Measurements from ENCODE around the gene ZFC3H1. TPM values are rescaled to one million over a fixed set of nuclear protein-coding genes. Genes with fewer than 3 reads are reported as not detected.

ZFC3H1 gene
- total and polyA plus RNA-seq, 2 donors from 2014 or later = 11.2 to 42.4 TPM

DNA sequence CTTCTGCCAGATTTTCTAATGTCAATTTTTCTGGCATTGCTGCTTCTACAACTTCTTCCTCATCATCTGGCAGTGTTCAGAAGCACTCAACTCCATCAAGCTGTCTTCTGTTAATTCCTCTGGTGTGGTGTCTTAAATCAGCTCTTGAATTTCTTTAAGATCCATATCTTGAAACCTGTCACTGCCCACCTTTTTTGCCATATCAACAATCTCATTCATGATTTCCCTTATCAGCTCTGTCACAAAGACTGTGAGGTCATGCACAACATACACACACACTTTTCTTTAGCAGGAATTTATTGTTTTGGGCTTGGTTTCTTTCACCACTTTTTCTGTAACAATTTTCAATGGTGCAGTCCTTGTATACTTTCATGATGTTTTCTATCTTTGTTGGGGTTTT is 7.7 kb upstream of the ZFC3H1 start:
- TF ChIP-seq, protein P1, sequence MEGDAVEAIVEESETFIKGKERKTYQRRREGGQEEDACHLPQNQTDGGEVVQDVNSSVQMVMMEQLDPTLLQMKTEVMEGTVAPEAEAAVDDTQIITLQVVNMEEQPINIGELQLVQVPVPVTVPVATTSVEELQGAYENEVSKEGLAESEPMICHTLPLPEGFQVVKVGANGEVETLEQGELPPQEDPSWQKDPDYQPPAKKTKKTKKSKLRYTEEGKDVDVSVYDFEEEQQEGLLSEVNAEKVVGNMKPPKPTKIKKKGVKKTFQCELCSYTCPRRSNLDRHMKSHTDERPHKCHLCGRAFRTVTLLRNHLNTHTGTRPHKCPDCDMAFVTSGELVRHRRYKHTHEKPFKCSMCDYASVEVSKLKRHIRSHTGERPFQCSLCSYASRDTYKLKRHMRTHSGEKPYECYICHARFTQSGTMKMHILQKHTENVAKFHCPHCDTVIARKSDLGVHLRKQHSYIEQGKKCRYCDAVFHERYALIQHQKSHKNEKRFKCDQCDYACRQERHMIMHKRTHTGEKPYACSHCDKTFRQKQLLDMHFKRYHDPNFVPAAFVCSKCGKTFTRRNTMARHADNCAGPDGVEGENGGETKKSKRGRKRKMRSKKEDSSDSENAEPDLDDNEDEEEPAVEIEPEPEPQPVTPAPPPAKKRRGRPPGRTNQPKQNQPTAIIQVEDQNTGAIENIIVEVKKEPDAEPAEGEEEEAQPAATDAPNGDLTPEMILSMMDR (IDR thresholded peaks at IDR 0.05; ENCODE audit: borderline replicate concordance, extremely low read depth, insufficient read depth) = no peak
- peaks cover 0 to 2% (median 0%) of the 10 kb centered on the region in 3 donors for H3K36me3 ChIP-seq (ENCODE audit: control insufficient read depth in 2 of 3, insufficient read depth in 3 of 3, low read length in 3 of 3)
- intact Hi-C loops (cut with DNase I) = no loop called here
- FAIRE-seq (no peak), DNase-seq (no peak)
- H3K9me3 ChIP-seq (ENCODE audit: control insufficient read depth in 2 of 3, insufficient read depth in 1 of 3, low read length in 3 of 3) = no peaks in the 10 kb centered on the region
- H3K4me1 ChIP-seq (ENCODE audit: control insufficient read depth in 2 of 3, insufficient read depth in 2 of 3, low read depth in 1 of 3, low read length in 3 of 3) = no peaks in the 10 kb centered on the region
- H3K9ac ChIP-seq (ENCODE audit: low read length in 3 of 3) = no peak overlapping the region
- no peaks in the 10 kb centered on the region for H3K27me3 ChIP-seq (ENCODE audit: control insufficient read depth, insufficient read depth, low read length)
- no peak overlapping the region for H3K4me3 ChIP-seq (ENCODE audit: low read length in 3 of 3)
- no peak overlapping the region for H3K27ac ChIP-seq (ENCODE audit: low read depth in 2 of 2, low read length in 2 of 2)

DNA sequence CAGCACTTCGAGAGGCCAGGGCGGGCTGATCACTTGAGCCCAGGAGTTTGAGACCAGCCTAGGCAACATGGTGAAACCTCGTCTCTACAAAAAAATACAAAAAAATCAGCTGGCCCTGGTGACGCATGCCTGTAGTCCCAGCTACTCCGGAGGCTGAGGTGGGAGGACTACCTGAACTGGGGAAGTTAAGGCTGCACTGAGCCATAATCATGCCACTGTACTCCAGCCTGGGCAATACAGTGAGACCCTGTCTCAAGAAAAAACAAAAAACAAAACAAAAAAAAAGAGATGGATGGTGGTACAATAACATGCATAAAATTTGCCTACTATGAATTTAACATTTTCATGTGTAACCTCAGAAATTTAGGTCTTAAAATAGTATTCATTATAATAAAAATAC is 2.6 kb upstream of the ZFC3H1 start:
- Histone ChIP-seq H3K9ac (ENCODE audit: low read length in 3 of 3) (no peak overlapping the region), H3K36me3 (ENCODE audit: control insufficient read depth in 2 of 3, insufficient read depth in 3 of 3, low read length in 3 of 3) (peaks cover 0 to 2% (median 0%) of the 10 kb centered on the region in 3 donors), H3K27me3 (ENCODE audit: control insufficient read depth, insufficient read depth, low read length) (no peaks in the 10 kb centered on the region), H3K4me1 (ENCODE audit: control insufficient read depth in 2 of 3, insufficient read depth in 2 of 3, low read depth in 1 of 3, low read length in 3 of 3) (peaks cover 0 to 6% (median 2%) of the 10 kb centered on the region in 3 donors), H3K27ac (ENCODE audit: low read depth in 2 of 2, low read length in 2 of 2) (no peak overlapping the region), H3K4me3 (ENCODE audit: low read length in 3 of 3) (no peak overlapping the region), H3K9me3 (ENCODE audit: control insufficient read depth in 2 of 3, insufficient read depth in 1 of 3, low read length in 3 of 3) (no peaks in the 10 kb centered on the region)
- intact Hi-C loops (cut with DNase I) = no loop called here
- TF ChIP-seq, protein P1 (IDR thresholded peaks at IDR 0.05; ENCODE audit: borderline replicate concordance, extremely low read depth, insufficient read depth) = no peak
- DNase-seq (peak in 1 of 5 donors; percentile 34), FAIRE-seq (no peak)

DNA sequence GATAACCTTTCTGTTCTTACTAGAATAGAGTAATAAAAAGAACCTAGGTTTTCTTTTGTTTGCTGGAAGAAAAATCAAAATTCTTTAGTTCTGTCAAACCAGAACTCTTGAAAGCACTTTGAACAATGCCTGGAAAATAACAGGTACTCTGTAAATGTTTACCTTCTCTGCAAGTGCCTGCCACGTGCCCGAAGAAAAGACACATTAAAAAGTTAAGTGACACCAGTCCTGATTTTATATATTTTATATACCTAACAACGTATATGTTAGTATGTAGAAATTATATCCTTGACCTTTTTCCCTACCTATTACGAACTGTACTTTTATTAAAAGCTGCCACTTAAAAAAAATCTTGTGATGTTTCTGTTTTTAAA is 1.4 kb upstream of the ZFC3H1 start:
- H3K27me3 ChIP-seq (ENCODE audit: control insufficient read depth, insufficient read depth, low read length) = no peaks in the 10 kb centered on the region
- peak overlapping the region; percentile 98 to 99 for H3K27ac ChIP-seq (ENCODE audit: low read depth in 2 of 2, low read length in 2 of 2)
- TF ChIP-seq, protein P1 (IDR thresholded peaks at IDR 0.05; ENCODE audit: borderline replicate concordance, extremely low read depth, insufficient read depth) = no peak
- FAIRE-seq (no peak), DNase-seq (peak in 2 of 5 donors; percentile 48 to 51)
- H3K4me1 ChIP-seq (ENCODE audit: control insufficient read depth in 2 of 3, insufficient read depth in 2 of 3, low read depth in 1 of 3, low read length in 3 of 3) = peaks cover 0 to 6% (median 2%) of the 10 kb centered on the region in 3 donors
- peak overlapping the region; percentile 95 to 99 (median 98) for H3K9ac ChIP-seq (ENCODE audit: low read length in 3 of 3)
- intact Hi-C loops (cut with DNase I) = no loop called here
- no peaks in the 10 kb centered on the region for H3K9me3 ChIP-seq (ENCODE audit: control insufficient read depth in 2 of 3, insufficient read depth in 1 of 3, low read length in 3 of 3)
- H3K4me3 ChIP-seq (ENCODE audit: low read length in 3 of 3) = peak overlapping the region; percentile 97 to 98 (median 97)
- H3K36me3 ChIP-seq (ENCODE audit: control insufficient read depth in 2 of 3, insufficient read depth in 3 of 3, low read length in 3 of 3) = peaks cover 0 to 3% (median 2%) of the 10 kb centered on the region in 3 donors
